ENCODE results near the gene PLEKHA8.

Gene PLEKHA8

DNA sequence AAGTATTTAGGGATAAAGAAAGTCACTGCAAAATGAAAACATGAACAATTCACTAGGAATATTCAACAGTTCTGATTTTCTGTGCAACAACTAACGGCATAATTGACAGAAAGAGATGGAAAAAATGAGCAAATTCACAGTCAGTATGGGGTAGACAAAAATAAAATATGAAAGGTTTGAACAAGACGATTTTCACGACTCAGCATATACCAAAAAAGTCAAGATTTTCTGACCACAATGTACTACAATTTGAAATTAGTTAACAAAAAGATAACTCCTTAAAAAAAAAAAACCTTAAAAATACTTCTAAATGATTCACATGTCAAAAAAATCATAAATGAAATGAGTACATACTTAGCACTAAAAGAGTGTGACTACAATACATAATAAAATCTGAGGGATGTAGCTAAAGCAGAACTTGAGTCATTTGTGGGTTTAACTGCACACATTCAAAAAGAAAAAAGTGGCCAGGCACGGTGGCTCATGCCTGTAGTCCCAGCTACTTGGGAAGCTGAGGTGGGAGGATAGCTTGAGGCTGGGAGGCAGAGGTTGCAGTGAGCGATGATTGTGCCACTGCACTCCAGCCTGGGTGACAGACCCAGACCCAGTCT, 84.0 kb downstream of the PLEKHA8 start:
- Histone ChIP-seq H3K27me3 (replicated peaks; ENCODE audit: control insufficient read depth, insufficient read depth, low read length) (no peaks in the 10 kb centered on the region), H3K36me3 (ENCODE audit: control insufficient read depth, insufficient read depth, low read length) (no peaks in the 10 kb centered on the region), H3K4me3 (replicated peaks; ENCODE audit: low read depth, low read length) (no peak overlapping the region)
- TF ChIP-seq, protein P1, sequence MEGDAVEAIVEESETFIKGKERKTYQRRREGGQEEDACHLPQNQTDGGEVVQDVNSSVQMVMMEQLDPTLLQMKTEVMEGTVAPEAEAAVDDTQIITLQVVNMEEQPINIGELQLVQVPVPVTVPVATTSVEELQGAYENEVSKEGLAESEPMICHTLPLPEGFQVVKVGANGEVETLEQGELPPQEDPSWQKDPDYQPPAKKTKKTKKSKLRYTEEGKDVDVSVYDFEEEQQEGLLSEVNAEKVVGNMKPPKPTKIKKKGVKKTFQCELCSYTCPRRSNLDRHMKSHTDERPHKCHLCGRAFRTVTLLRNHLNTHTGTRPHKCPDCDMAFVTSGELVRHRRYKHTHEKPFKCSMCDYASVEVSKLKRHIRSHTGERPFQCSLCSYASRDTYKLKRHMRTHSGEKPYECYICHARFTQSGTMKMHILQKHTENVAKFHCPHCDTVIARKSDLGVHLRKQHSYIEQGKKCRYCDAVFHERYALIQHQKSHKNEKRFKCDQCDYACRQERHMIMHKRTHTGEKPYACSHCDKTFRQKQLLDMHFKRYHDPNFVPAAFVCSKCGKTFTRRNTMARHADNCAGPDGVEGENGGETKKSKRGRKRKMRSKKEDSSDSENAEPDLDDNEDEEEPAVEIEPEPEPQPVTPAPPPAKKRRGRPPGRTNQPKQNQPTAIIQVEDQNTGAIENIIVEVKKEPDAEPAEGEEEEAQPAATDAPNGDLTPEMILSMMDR (IDR thresholded peaks at IDR 0.05; ENCODE audit: insufficient read depth, low read length, poor library complexity, severe bottlenecking) = no peak
- DNase-seq (ENCODE audit: extremely low read depth, insufficient read length) = no peak

DNA sequence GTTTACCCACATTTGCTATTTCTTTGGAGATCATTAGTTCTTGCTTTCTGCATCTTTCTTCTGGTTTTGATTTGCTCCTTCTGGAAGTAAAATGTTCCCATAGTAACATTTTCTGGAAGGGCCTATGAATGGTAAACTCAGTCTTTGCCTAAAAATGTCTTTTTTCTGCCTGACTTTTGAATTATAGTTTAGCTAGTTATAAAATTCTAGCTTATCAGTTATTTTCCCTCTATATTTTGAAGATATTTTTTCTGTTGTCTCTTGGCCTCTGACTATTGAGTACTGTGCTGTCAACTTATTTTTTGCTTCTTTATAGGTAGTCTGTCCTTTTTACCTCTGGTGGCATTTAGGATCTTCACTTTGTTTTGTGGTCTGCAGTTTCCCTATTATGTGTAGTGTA, 84.9 kb downstream of the PLEKHA8 start:
- TF ChIP-seq, protein P1 (IDR thresholded peaks at IDR 0.05; ENCODE audit: insufficient read depth, low read length, poor library complexity, severe bottlenecking) = no peak
- DNase-seq (ENCODE audit: extremely low read depth, insufficient read length) = no peak
- H3K36me3 ChIP-seq (ENCODE audit: control insufficient read depth, insufficient read depth, low read length) = no peaks in the 10 kb centered on the region
- H3K27me3 ChIP-seq (replicated peaks; ENCODE audit: control insufficient read depth, insufficient read depth, low read length) = no peaks in the 10 kb centered on the region
- H3K4me3 ChIP-seq (replicated peaks; ENCODE audit: low read depth, low read length) = no peak overlapping the region

DNA sequence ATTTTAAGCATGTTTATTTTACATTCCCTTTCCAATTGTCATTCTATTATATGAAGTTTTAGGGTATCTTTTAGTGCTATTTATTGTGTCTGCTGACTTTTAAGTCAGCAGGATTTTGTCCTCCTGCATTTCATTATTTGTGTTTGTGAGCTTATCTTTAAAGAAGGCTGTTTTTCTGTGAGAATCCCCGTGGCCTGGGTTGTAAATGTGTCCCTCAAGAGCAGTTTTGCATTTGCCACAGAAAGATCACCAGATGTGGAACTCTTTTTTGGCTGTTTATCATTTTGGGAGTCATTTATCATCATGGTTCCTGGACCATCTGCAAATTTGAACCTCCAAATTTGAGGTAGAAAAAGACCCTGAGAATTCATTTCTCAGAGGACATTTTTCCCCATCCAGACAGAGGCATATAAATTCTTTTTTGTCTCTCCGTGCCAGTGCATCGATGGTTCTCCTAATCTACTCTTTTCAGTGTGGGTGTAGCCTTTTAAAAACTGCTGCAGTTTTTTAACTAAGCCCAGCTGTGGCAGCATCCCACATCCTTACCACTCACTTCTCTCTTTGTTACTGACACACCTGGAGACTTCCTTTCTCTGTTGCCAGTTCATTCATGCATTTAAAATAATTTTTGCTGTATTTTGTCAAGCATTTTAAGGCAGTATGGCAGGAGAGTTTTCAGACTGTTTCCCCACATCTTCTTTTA, 86.5 kb downstream of the PLEKHA8 start:
- H3K4me3 ChIP-seq (replicated peaks; ENCODE audit: low read depth, low read length) = no peak overlapping the region
- no peaks in the 10 kb centered on the region for H3K36me3 ChIP-seq (ENCODE audit: control insufficient read depth, insufficient read depth, low read length)
- DNase-seq (ENCODE audit: extremely low read depth, insufficient read length) = no peak
- TF ChIP-seq, protein P1 (IDR thresholded peaks at IDR 0.05; ENCODE audit: insufficient read depth, low read length, poor library complexity, severe bottlenecking) = no peak
- H3K27me3 ChIP-seq (replicated peaks; ENCODE audit: control insufficient read depth, insufficient read depth, low read length) = no peaks in the 10 kb centered on the region

DNA sequence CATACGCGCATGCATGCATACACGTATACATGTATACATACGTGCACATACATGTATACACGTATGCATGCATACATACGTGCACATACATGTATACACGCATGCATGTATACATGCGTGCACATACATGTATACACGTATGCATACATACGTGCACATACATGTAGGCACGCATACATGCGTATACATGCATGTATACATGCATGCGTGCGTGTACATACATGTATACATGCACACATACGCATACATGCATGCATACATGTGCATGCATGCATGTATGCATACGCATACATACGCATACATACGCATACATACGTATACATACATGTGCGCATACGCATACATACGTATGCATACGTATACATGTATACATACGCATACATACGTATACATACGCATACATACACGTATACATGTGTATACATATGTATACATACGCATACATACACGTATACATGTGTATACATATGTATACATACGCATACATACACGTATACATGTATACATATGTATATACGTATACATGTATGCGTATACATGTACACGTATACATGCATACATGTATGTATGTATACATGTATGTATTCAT, 87.6 kb downstream of the PLEKHA8 start:
- Histone ChIP-seq H3K27me3 (replicated peaks; ENCODE audit: control insufficient read depth, insufficient read depth, low read length) (no peaks in the 10 kb centered on the region), H3K4me3 (replicated peaks; ENCODE audit: low read depth, low read length) (no peak overlapping the region), H3K36me3 (ENCODE audit: control insufficient read depth, insufficient read depth, low read length) (no peaks in the 10 kb centered on the region)
- TF ChIP-seq, protein P1 (IDR thresholded peaks at IDR 0.05; ENCODE audit: insufficient read depth, low read length, poor library complexity, severe bottlenecking) = no peak
- no peak for DNase-seq (ENCODE audit: extremely low read depth, insufficient read length)

DNA sequence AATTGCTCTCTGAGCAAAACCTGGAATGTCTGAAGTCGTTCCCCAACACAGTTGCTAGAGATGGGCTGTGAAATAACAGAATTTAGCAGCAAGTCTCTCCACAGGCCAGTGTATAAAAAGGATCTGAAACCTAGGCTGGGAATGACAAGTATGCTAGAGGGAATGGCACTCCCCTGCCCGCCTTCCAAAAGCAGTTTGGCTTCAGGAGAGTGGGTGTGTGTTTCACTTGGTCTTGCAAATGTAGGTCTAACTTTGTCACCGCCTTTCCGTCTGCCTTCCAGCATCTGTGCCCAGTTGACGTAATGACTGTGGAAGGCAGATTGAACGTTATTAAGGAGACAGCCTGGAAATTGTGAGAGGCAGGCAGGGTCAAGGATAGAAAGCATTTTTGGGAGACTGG, 88.6 kb downstream of the PLEKHA8 start:
- DNase-seq (ENCODE audit: extremely low read depth, insufficient read length) = no peak

More for the DNA sequence above, 88.6 kb downstream of the PLEKHA8 start:
- Histone ChIP-seq H3K27me3 (replicated peaks; ENCODE audit: control insufficient read depth, insufficient read depth, low read length) (no peaks in the 10 kb centered on the region), H3K4me3 (replicated peaks; ENCODE audit: low read depth, low read length) (no peak overlapping the region), H3K36me3 (ENCODE audit: control insufficient read depth, insufficient read depth, low read length) (no peaks in the 10 kb centered on the region)
- TF ChIP-seq, protein P1 (IDR thresholded peaks at IDR 0.05; ENCODE audit: insufficient read depth, low read length, poor library complexity, severe bottlenecking) = no peak

All from GM06990 (cell line).